Stimulated activated CD4-positive, alpha-beta T cell treated with anti-CD3 and anti-CD28 coated beads, Interleukin-15, amount 100 ng/mL, for 24 hours (primary cell): ENCODE results near the gene FCRL3.
"Not testable (repeated sequence)": the region's sequence is repeated elsewhere in the genome, so short reads cannot be mapped to it uniquely, and the experiment has no call there.

Source experiments
- DNase-seq: peaks from one replicate; pipeline ENCODE4 v3.0.0-alpha.2; 2020

Gene FCRL3, protein sequence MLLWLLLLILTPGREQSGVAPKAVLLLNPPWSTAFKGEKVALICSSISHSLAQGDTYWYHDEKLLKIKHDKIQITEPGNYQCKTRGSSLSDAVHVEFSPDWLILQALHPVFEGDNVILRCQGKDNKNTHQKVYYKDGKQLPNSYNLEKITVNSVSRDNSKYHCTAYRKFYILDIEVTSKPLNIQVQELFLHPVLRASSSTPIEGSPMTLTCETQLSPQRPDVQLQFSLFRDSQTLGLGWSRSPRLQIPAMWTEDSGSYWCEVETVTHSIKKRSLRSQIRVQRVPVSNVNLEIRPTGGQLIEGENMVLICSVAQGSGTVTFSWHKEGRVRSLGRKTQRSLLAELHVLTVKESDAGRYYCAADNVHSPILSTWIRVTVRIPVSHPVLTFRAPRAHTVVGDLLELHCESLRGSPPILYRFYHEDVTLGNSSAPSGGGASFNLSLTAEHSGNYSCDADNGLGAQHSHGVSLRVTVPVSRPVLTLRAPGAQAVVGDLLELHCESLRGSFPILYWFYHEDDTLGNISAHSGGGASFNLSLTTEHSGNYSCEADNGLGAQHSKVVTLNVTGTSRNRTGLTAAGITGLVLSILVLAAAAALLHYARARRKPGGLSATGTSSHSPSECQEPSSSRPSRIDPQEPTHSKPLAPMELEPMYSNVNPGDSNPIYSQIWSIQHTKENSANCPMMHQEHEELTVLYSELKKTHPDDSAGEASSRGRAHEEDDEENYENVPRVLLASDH

DNA sequence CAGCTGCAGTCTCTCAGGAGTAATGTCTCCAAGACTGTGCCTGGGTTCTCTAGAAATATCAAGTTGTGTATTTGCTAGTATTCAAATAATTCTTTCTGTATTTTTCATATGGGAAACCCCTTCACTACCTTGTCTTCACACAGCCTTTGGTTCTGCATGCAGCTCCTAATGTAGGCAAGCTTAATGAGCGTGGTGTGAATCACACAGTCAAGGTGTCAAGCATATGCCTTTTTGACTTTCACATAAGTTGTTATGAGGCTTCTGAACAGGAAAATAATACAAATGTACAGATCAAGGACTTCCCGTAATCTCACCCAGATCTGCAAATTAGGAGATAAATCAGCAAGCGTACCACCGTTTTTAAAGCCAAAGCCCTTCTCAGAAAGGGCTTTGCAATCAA, at the start of gene FCRL3:
FCRL3 (minus strand) TSS at position 38 of the 400 bp plus-strand sequence. CDS start 280 bp downstream, outside the sequence.
- no peak for DNase-seq

GRCh38 chr1:157748262-157748817, 47.8 kb upstream of the FCRL3 start:
- DNase-seq: no peak

- DNase-seq: no peak
Observed at GRCh38 chr1:157739229-157739901, 38.8 kb upstream of the FCRL3 start.

GRCh38 chr1:157735991-157736390, 35.4 kb upstream of the FCRL3 start:
- DNase-seq: not testable (repeated sequence)

DNA sequence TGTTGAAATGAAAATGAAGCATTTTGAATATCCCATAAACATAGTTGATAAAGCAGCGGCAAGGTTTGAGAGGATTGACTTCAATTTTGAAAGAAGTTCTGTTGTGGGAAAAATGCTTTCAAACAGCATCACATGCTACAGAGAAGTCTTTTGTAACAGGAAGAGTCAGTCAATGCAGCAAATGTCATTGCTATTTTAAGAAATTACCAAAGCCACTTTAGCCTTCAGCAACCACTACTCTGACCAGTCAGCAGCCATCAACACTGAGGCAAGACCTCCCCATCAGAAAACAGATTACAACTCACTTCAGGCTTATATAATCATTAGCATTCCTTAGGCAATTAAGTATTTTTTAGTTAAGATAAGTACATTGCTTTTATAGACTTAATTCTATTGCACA, 33.8 kb upstream of the FCRL3 start:
- no peak for DNase-seq

GRCh38 chr1:157732755-157733154, 32.2 kb upstream of the FCRL3 start:
- DNase-seq: no peak

DNA sequence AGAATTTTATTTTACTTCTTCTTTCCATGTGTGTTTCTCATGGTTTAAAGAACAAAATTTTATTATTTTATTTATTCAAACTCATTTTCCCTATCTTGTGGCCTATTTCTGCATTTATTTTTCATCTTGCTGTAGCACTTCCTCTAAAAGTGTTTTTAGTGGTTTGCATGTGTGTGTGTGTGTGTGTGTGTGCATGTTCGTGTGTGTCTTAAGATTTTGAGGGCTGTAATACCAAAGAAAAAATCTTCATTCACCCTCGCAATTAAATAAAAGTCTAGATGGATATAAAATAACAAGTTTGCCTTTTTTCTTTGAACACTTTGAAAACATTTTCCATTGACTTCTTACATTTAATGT, 24.6 kb upstream of the FCRL3 start:
- no peak for DNase-seq

DNA sequence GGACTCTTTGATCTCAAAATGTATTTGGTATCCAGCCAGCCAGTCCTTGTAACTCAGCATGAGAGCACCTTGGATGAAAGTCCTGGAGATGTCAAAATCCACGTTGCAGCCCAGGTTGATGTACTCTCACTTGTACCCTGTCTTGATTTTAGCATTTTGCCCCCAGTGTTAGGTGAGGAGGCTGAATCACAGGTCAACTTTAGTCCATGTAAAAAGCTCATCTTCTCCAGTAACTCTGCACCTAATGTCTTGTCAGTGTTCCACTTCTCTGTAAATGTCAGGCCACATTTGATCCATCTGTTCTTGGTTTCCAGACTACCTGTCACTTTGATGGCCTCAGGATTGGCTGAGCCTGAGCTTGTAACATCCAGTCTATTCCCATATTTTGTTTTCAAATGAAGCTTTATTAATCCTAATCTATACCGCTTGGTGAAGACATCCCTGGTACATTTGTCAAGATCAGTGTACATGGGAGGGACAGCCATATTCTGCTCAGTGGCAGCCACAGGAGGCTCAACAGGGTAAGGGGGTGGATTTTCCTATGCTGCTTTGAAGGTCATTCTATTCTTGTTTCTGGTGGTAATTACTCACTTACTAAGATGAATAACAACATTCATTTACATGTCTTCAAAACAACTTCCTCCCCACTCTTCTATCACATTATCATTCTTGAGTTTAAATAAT, 24.1 kb upstream of the FCRL3 start:
- no peak for DNase-seq

DNA sequence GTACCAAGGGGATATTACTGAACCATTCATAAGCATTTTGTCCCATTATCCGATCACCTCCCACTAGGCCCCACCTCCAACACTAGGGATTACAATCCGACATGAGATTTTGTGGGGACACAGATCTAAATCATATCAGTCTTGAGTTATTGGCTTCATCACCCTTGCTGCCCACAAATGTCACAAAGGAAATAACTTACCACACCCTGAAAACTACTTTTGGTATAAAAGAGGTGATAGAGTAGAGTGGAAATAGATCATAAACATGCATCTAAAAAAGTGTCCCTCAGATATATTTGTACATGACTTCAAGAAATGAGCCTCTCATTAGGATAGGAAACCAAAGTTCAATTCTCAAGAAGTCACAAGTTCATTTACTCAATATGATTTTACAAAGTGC, 22.6 kb upstream of the FCRL3 start:
- DNase-seq: no peak

GRCh38 chr1:157721985-157722384, 21.4 kb upstream of the FCRL3 start:
- no peak for DNase-seq

DNA sequence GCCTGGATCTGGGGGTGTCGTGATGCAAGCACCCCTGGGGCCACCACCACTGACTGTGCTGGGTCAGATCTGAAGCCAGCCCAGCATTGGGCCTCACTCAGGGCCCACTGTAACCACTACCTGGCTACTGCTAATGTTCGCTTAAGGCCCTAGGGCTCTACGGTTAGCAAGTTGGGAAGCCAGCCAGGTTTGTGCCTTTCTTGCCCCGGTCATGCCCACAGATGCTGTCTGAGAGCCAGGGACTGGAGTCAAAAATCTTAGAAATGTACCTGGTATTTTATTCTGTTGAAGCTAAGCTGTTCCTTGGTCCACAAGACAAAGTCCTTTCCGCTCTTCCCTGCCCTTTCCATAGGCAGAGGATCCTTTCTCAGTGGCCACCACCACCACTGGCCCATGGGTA, 15.2 kb upstream of the FCRL3 start:
- DNase-seq: no peak

- DNase-seq: no peak
Observed at GRCh38 chr1:157711802-157712201, 11.2 kb upstream of the FCRL3 start.

GRCh38 chr1:157704878-157705277, 4.3 kb upstream of the FCRL3 start:
- no peak for DNase-seq

- no peak for DNase-seq
Observed at GRCh38 chr1:157703981-157704380, 3.4 kb upstream of the FCRL3 start.

GRCh38 chr1:157702308-157702825, 1.8 kb upstream of the FCRL3 start:
- DNase-seq: no peak

DNA sequence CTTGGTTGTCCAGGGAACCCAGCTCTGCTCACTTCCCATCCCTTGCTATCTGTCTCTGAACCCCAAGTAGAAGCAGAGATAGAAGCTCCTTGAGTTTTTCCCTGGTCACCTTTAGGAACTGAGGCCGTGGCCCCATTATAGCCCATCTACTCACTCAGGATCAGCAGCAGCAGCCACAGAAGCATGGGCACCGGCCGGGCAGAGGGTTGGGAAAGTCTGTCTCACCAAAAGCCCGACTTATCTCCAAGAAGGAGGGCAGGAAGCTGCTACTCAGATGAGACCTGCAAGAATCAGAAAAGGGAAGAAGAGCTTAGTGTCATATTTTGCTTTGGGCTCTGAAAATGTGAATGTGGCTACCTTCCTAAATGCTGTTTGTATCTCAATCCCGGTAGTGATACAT, 264 bp downstream of the FCRL3 start:
- DNase-seq: no peak

GRCh38 chr1:157697781-157698569, 2.6 kb downstream of the FCRL3 start:
- DNase-seq: no peak

GRCh38 chr1:157696966-157697628, 3.5 kb downstream of the FCRL3 start:
- no peak for DNase-seq

- no peak for DNase-seq
Observed at GRCh38 chr1:157695417-157695816, 5.2 kb downstream of the FCRL3 start.

DNA sequence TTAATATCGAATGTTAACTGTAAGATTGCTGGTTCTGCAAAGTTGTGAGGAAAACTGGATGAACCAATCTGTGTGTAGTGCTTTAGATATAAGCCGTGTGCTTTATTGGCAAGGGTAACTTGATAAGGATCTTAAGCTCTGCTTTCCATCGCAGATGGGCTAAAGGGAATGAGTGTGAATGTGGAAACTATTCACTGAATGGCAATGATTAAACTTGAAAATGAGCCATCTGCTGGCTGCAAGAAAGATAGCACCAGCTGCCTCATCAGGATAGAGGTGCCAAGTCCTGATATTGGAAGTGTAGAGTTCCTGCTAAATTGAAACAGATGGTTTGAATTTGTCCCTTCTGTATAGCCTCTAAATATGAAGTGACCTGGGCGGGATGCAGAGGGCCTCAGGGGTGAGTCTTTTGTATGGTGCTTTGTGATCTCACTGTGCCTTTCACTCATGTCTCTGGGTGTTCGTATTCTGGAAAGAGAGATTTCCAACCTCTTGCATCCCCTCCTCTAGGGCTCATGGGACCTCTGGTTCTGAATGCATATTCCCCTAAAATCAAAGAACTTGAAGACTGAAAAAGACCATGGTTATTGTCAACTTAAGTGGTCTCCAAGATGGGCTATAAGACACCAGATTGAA, 9.2 kb downstream of the FCRL3 start:
- no peak for DNase-seq
